Tibial artery (tissue), 4 donors: Measurements from ENCODE around the gene HOXA7.

Experiments used
- DNase-seq, 2 donors: peaks; one replicate each; pipeline ENCODE4 v3.0.0-alpha.2; 2019
- H3K27ac ChIP-seq, 2 donors: fragments of 200-600 bp; sonication (generic) in 1 of 2; 1 replicate in 1 of 2; 2 replicates in 1 of 2; pipeline ENCODE4 v1.5.1; 2018 to 2019; ENCODE audit warnings: mild to moderate bottlenecking in 1 of 2
- H3K27me3 ChIP-seq, 2 donors: fragments of 200-600 bp; sonication (generic) in 1 of 2; one replicate each; pipeline versions ENCODE4 v1.5.1 to v1.6.0; 2016 to 2019
- H3K36me3 ChIP-seq, 3 donors: fragments of 200-600 bp; sonication (generic) in 2 of 3; one replicate each; pipeline ENCODE4 v1.5.1; 2016 to 2019; ENCODE audit warnings: mild to moderate bottlenecking in 2 of 3
- H3K4me1 ChIP-seq, 4 donors: fragments of 200-600 bp; sonication (generic) in 2 of 4; 1 replicate in 3 of 4; 2 replicates in 1 of 4; pipeline ENCODE4 v1.5.1; 2016 to 2019
- H3K4me3 ChIP-seq, 2 donors: fragments of 200-600 bp; sonication (generic) in 1 of 2; 1 replicate in 1 of 2; 2 replicates in 1 of 2; pipeline ENCODE4 v1.5.1; 2018 to 2019; ENCODE audit warnings: mild to moderate bottlenecking in 2 of 2
- H3K9me3 ChIP-seq, 3 donors: fragments of 200-600 bp; sonication (generic) in 1 of 3; one replicate each; pipeline ENCODE4 v1.5.1; 2016 to 2019
- CTCF ChIP-seq, 2 experiments: fragments of 200-600 bp in 1 of 2; fragments of 450-650 bp in 1 of 2; IDR thresholded peaks; one replicate each; pipeline ENCODE4 v1.5.1; 2017 to 2019; ENCODE audit warnings: antibody characterized with exemption in 2 of 2, mild to moderate bottlenecking in 1 of 2, moderate library complexity in 1 of 2
- intact Hi-C: fragments of 100-400 bp; cut with DNase I; formaldehyde crosslinking; loops from one replicate; pipeline ENCODE4 v1.15.0; 2023; ENCODE audit warnings: low total_unique reads

Gene HOXA7

GRCh38 chr7:27187475-27188385 is 31.3 kb upstream of the HOXA7 start:
- Histone ChIP-seq H3K9me3 (no peaks in the 10 kb centered on the region), H3K4me3 (peak overlapping the region in 1 of 2 donors; percentile 4), H3K27ac (peak overlapping the region in 1 of 2 donors; percentile 44), H3K36me3 (no peaks in the 10 kb centered on the region), H3K27me3 (peaks cover 0 to 91% of the 10 kb centered on the region in 2 donors), H3K4me1 (peaks cover 0 to 30% (median 24%) of the 10 kb centered on the region in 4 donors)
- peak; percentile 19 to 62 for DNase-seq
- TF ChIP-seq CTCF (IDR thresholded peaks at IDR 0.05), result no peak
- intact Hi-C loops, result no loop called here

GRCh38 chr7:27186668-27187474 is 30.4 kb upstream of the HOXA7 start:
- peak; percentile 9 to 35 for DNase-seq
- intact Hi-C loops, result no loop called here
- H3K27ac ChIP-seq, result no peak overlapping the region
- H3K27me3 ChIP-seq, result peaks cover 0 to 92% of the 10 kb centered on the region in 2 donors
- TF ChIP-seq CTCF (IDR thresholded peaks at IDR 0.05), result no peak
- H3K4me3 ChIP-seq, result no peak overlapping the region
- peaks cover 0 to 23% (median 21%) of the 10 kb centered on the region in 4 donors for H3K4me1 ChIP-seq
- no peaks in the 10 kb centered on the region for H3K9me3 ChIP-seq
- H3K36me3 ChIP-seq, result no peaks in the 10 kb centered on the region

- peaks cover 0 to 23% (median 21%) of the 10 kb centered on the region in 4 donors for H3K4me1 ChIP-seq
- TF ChIP-seq CTCF (IDR thresholded peaks at IDR 0.05), result no peak
- H3K36me3 ChIP-seq, result no peaks in the 10 kb centered on the region
- DNase-seq, result peak; percentile 17 to 64
- peak overlapping the region in 1 of 2 donors; percentile 60 for H3K27ac ChIP-seq
- H3K4me3 ChIP-seq, result peak overlapping the region in 1 of 2 donors; percentile 24
- intact Hi-C loops, result no loop called here
- peaks cover 0 to 92% of the 10 kb centered on the region in 2 donors for H3K27me3 ChIP-seq
- no peaks in the 10 kb centered on the region for H3K9me3 ChIP-seq
Observed at GRCh38 chr7:27185854-27186667, 29.6 kb upstream of the HOXA7 start.

GRCh38 chr7:27185013-27185853 is 28.8 kb upstream of the HOXA7 start, which contains the start of gene HOXA11:
Gene HOXA11 (minus strand): TSS chr7:27185232. CDS start chr7:27185144, 88 bp downstream.
- H3K4me1 ChIP-seq, result peaks cover 0 to 23% (median 22%) of the 10 kb centered on the region in 4 donors
- peaks cover 0 to 92% of the 10 kb centered on the region in 2 donors for H3K27me3 ChIP-seq
- DNase-seq, result peak; percentile 77 to 81
- TF ChIP-seq CTCF (IDR thresholded peaks at IDR 0.05), result no peak
- intact Hi-C loops, result no loop called here
- no peaks in the 10 kb centered on the region for H3K36me3 ChIP-seq
- H3K4me3 ChIP-seq, result peak within 1 kb of the TSS; percentile 47 to 59
- peak within 1 kb of the TSS; percentile 34 to 60 for H3K27ac ChIP-seq
- H3K9me3 ChIP-seq, result no peaks in the 10 kb centered on the region
